PFSK-1 (cell line): ENCODE data around the gene OR2A5.

Source experiments
- FOXP2 ChIP-seq: optimal IDR thresholded peaks from 2 replicates; pipeline ENCODE3; 2011; ENCODE audit warnings: borderline replicate concordance, control low read depth, inconsistent platforms; ENCODE audit not compliant: insufficient read depth; ENCODE audit errors: extremely low read length, extremely low read depth
- POLR2AphosphoS5 ChIP-seq: IDR thresholded peaks from 2 replicates; pipeline ENCODE4 v1.6.1; 2012; ENCODE audit warnings: low read depth, mild to moderate bottlenecking, control low read depth, low read length, moderate library complexity
- REST ChIP-seq, 2 experiments: IDR thresholded peaks; 2 replicates each; pipeline versions ENCODE4 v1.6.1 to v1.8.0; 2011 to 2012; ENCODE audit warnings: low read depth in 2 of 2, low read length in 2 of 2, control low read depth in 1 of 2, inconsistent platforms in 1 of 2, mild to moderate bottlenecking in 1 of 2, moderate library complexity in 1 of 2; ENCODE audit not compliant: insufficient read depth in 1 of 2
- SIN3A ChIP-seq: IDR thresholded peaks from 2 replicates; pipeline ENCODE4 v1.6.1; 2012; ENCODE audit warnings: mild to moderate bottlenecking, low read length, moderate library complexity, borderline replicate concordance; ENCODE audit not compliant: insufficient read depth
- TAF1 ChIP-seq: IDR thresholded peaks from 2 replicates; pipeline ENCODE4 v1.6.1; 2012; ENCODE audit warnings: low read length, control low read depth, borderline replicate concordance; ENCODE audit not compliant: insufficient read depth

OR2A5 gene

GRCh38 chr7:144050093-144050492, 1.3 kb downstream of the OR2A5 start:
- TF ChIP-seq REST (IDR thresholded peaks at IDR 0.05; ENCODE audit: insufficient read depth in 1 of 2, low read depth in 2 of 2, low read length in 2 of 2), result no peak
- TF ChIP-seq SIN3A, result no peak
- no peak for TF ChIP-seq FOXP2
- no peak for TF ChIP-seq TAF1
- TF ChIP-seq POLR2AphosphoS5, result no peak

- TF ChIP-seq SIN3A (no peak), POLR2AphosphoS5 (no peak), REST (IDR thresholded peaks at IDR 0.05; ENCODE audit: insufficient read depth in 1 of 2, low read depth in 2 of 2, low read length in 2 of 2) (no peak), TAF1 (no peak), FOXP2 (no peak)
Observed at GRCh38 chr7:144057954-144058353, 9.2 kb downstream of the OR2A5 start.

GRCh38 chr7:144063710-144064109, 15.0 kb downstream of the OR2A5 start:
- TF ChIP-seq REST (IDR thresholded peaks at IDR 0.05; ENCODE audit: insufficient read depth in 1 of 2, low read depth in 2 of 2, low read length in 2 of 2) (no peak), TAF1 (no peak), POLR2AphosphoS5 (no peak), FOXP2 (no peak), SIN3A (no peak)

GRCh38 chr7:144069511-144069910, 20.8 kb downstream of the OR2A5 start, which contains the start of gene OR2A25:
Gene OR2A25 (plus strand): TSS chr7:144069811. CDS start chr7:144074220, 4,409 bp downstream.
- TF ChIP-seq REST (IDR thresholded peaks at IDR 0.05; ENCODE audit: insufficient read depth in 1 of 2, low read depth in 2 of 2, low read length in 2 of 2) (no peak), TAF1 (no peak), SIN3A (no peak), POLR2AphosphoS5 (no peak), FOXP2 (no peak)

- TF ChIP-seq FOXP2, result no peak
- TF ChIP-seq REST (IDR thresholded peaks at IDR 0.05; ENCODE audit: insufficient read depth in 1 of 2, low read depth in 2 of 2, low read length in 2 of 2), result no peak
- no peak for TF ChIP-seq POLR2AphosphoS5
- no peak for TF ChIP-seq SIN3A
- TF ChIP-seq TAF1, result no peak
Observed at GRCh38 chr7:144069953-144070352, 21.2 kb downstream of the OR2A5 start.
